Brain pericyte (primary cell): ENCODE results near the gene CELA1.
"Not testable (repeated sequence)": the region's sequence is repeated elsewhere in the genome, so short reads cannot be mapped to it uniquely, and the experiment has no call there.

ENCODE experiments used
- DNase-seq: peaks from one replicate; pipeline ENCODE4 v3.0.0-alpha.2; 2012; ENCODE audit warnings: low read depth, low spot score

The CELA1 gene

GRCh38 chr12:51318057-51318806 lies 28.2 kb downstream of the CELA1 start:
- DNase-seq, result not testable (repeated sequence)

- no peak for DNase-seq
These were observed 35.1 kb downstream of the CELA1 start for GRCh38 chr12:51311389-51311788.

DNA sequence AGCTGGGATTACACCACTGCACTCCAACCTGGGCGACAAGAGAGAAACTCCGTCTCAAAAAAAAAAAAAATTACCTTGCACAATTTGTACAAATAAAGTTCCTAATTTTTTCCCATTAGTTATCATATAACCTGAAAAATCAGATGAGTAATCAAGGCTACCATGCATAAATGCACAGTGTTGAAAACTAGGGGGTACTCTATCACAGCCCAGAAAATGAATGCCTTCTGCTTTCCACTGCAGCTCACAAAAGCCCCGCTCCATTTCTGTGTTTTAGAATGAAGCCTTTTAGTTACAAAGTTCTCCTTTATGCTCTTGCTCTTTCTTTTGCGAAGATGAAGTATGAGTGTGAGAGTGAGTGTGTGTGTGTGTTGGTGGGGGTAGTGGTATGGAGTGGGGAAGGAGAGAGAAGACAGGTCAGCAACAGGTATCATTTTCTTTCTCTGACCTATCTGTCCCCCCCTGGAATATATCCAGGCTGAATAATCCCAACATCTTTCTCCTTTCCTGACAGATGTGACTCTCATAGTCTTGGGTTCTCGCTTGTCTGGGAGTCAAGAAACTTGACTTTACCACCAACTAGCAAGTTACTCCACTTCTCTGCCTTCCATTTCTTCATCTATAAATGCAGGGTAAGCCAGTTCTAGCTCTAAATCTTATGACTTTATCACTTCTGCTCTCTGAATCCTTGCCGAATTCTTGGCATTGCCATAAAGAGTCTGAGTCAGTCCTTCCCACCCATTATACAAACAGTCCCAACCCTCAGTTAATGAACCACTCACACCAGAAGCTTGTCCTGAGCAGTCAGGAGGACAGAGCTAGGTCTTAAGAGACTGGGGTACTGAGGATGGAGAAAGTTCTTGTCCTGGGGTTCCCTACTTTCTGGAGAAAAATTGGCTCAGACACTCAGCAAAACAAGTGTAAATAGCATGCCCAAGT lies 38.6 kb downstream of the CELA1 start:
- DNase-seq, result no peak

GRCh38 chr12:51306507-51306906 lies 40.0 kb downstream of the CELA1 start:
- DNase-seq, result no peak

- not testable (repeated sequence) for DNase-seq
These were observed 45.7 kb downstream of the CELA1 start for GRCh38 chr12:51300768-51301167.

GRCh38 chr12:51295651-51296050 lies 50.8 kb downstream of the CELA1 start:
- no peak for DNase-seq

- DNase-seq, result not testable (repeated sequence)
These were observed 52.4 kb downstream of the CELA1 start for GRCh38 chr12:51294097-51294496.

DNA sequence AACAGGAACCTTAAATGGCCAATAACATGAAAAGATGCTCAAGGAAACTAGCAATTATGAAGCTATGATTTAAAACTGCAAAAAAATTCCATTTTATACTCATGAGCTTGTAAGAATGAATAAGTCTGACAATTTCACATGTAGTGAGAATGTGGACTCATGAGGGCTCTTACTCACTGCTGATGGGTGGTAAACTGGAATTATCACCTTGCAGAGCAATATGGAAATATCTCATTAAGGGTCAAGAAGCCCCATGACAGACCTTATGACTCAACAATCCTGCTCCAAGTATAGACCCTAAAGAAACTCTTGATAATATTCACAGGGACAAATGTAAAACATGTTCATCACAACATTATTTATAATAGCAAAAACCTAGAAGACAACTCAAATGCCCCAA lies 52.8 kb downstream of the CELA1 start:
- no peak for DNase-seq

- not testable (repeated sequence) for DNase-seq
These were observed 54.6 kb downstream of the CELA1 start for GRCh38 chr12:51291603-51292513.

- no peak for DNase-seq
These were observed 60.6 kb downstream of the CELA1 start for GRCh38 chr12:51285843-51286242.

DNA sequence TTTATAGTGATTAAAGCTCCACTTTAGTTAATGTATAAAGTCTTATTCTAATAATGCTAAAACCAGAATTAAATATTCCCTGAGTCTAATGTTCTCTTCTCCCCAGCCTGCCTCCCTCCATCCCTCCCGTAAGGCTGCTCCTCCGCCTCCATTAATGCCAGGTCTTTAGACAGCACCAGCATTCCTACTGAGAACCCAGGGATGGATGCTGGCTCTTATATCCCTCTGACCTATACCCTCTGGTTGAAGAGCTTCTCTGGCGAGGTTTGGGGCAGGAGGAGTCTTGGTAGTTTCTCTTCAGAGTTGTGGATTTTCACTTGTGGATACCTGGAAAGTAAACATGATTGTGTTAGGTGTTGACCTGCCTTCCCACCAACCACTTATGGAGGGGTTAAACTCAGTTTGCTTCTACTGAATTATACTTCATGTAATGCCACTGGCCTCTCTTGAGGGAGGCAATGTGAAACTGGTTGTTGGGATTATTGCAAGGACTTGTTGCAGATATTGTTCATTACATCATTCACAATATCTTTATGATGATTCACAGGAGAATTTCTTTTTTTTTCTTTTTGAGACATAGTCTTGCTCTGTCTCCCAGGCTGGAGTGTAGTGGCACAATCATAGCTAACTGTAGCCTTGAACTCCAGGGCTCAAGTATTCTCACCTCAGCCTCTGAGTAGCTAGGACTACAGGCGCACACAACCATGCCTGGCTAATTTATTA lies 65.1 kb downstream of the CELA1 start:
- no peak for DNase-seq
